HG02938 (cell line): Measurements from ENCODE around the gene PODNL1.

Source experiments
- ATAC-seq: cut with Tn5 transposase; IDR thresholded peaks from one replicate; pipeline ENCODE4 v1.9.1; 2021; ENCODE audit warnings: mild to moderate bottlenecking, moderate library complexity; ENCODE audit not compliant: unreplicated experiment

PODNL1 gene

DNA sequence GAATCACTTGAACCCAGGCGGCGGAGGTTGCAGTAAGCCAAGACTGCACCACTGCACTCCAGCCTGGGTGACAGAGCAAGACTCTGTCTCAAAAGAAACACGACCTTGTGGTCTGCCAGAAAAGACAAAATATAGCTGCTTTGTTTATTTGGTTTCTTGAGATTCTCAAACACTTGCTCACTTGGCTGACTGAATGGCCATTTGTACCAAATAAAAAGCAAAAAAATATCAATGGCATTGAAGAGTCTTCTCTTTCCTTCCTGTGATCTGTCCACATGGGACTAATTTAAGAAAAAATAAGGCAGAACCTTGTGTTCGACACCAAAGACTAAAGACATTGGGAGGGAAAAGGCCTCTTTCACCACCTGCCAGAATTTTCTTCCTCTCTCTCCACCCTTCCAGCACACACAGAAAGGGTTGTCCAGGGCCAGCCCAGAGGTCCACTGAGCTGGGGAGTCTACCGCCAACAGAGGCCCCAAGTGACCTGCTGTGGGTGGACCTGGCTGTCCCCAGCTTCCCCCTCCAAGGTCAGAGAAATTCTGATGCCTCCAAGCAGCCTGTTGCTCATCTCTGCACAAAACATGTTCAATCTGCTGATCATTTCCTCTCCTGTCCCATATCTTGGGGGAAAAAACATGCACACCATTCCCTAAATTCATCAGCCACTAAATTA, 38.2 kb downstream of the PODNL1 start:
- ATAC-seq: no peak

DNA sequence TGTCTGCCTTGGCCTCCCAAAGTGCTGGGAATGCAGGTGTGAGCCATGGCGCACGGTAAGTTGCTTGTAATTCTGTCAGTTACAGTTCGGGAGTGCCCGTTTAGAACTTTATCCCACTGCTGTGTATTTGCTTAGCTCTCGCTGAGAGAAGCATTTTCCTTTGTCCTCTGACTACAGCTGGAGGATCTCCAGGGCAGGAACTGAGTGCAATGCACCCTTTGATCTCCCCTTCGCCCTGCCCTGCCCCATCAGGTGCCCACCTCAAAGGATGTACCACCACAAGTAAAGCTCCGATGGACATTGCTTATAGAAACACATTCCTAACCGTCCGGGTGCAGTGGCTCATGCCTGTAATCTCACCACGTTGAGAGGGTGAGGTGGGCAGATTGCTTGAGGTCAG, 38.8 kb downstream of the PODNL1 start:
- ATAC-seq: no peak

DNA sequence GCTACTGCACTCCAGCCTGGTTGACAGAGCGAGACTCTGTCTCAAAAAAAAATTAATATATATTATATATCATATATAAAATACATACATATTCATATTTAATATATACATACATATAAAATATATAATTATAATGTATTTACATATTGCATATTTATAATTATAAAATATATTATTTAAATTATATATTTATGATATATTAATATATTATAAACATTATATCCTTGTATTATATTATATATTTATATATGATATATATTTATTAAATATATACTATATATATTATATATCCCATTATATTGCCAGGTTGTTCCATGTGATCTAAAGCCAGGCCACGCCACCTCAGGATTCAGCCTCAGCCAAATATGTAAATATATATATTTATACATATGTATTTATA, 42.0 kb downstream of the PODNL1 start:
- ATAC-seq: no peak

DNA sequence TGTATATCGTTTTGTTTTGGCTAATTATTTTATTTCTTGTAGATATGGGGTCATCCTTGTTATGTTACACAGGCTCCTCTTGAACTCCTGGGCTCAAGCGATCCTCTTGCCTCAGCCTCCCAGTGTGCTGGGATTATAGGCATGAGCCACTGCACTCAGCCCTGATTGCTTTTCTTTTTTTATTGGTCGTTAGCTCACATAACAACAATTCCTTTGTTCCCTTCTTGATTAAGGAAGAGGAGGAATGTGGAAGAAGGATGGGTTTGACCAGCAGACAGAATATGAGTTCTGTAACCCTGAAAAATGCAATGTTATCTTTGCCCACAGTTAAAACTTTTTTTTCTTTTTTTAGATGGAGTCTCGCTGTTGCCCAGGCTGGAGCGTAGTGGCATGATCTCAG, 43.7 kb downstream of the PODNL1 start:
- ATAC-seq: no peak

DNA sequence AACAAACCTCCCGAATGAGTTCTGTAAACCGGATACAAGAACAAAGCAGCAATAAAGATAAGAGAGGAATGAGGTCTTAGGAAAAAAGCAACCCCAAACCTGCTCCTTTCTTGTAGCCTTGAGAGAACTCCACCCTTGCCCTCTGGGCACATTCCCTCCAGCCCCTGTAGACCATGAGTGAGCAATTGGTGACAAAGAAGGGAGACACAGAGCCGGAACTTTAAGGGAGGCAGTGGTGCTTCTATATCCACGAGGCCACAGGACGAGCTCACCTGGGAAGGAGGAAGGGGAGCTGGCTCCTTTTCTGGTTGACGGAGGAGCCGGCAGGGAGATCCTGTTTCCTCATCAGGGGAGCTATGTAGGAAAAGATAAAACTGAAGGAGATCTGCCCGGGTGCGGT, 45.3 kb downstream of the PODNL1 start:
- no peak for ATAC-seq

DNA sequence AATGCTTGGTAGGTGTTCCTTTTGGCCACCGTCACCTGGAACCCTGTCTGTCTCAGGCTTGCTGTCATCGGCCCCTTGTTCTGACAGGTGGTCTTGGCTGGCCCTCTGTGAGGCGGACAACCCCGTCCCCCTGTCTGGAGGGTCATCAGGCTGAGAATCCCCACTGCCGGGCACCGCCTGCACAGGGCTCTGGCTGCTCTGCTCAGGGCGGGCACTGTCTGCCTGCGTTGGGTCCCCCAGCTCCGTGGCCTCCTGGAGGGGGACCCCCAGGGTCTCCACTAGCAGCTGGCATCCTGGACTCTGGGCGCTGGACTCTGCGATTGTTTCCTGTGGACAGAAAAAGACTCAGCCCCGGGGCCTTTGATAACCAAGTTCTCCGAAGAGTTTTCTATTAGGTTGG, 48.1 kb downstream of the PODNL1 start:
- ATAC-seq: no peak

DNA sequence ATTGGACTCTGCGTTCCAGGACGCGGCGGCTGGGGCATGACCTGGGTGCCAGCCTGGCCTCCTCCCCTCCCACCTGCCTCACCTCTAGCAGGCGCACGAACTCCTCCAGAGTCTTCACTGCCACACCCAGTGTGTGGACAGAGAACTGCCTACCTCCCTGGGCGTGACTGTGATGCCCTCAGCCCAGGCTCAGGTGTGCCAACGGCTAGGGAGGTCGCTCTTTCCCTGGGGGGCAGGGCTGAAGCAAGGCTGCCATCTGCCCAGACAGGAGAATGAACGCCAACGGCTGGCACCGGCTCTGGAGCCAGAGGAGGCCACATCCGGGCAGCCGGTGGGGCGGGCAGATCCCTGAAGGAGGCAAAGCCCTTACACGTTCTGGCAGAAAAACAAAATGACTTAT, 49.9 kb downstream of the PODNL1 start:
- ATAC-seq: no peak

DNA sequence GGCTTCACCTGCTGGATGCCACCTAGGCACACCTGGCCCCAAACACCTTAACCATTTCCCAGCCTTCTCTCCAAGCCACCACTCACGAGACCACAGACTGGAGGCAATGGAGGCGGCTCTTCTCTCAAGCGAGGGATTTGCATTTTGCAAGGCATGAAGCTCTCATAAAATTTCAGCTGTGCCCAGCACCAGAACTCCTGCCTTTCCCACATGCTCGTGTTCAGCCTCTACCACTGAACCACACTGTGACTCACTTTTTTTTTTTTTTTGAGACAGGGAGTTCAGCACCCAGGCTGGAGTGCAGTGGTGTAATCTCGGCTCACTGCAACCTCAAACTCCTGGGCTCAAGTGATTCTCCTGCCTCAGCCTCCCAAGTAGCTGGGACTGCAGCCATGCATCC, 50.7 kb downstream of the PODNL1 start:
- no peak for ATAC-seq

DNA sequence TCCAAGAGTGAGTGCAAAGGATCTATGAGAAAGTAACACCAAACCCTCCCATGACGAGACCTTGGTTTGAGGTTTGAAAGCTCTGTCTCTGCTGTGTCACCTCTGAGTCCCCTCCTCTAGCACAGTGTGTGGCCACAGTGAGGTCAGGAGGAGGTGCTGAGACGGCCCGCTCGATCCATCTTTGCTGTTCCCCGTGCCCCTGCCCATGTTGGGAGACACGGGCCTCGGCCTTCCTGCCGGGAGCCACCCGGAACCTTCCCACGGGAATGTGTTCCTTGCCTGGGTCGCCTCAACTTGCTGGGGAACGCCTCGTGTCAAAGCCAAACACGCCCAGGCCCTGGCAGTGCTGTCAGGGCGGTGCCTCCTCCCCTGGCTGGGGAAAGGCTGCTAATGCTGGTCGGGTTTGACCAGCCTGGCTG, 51.2 kb downstream of the PODNL1 start:
- ATAC-seq: no peak

DNA sequence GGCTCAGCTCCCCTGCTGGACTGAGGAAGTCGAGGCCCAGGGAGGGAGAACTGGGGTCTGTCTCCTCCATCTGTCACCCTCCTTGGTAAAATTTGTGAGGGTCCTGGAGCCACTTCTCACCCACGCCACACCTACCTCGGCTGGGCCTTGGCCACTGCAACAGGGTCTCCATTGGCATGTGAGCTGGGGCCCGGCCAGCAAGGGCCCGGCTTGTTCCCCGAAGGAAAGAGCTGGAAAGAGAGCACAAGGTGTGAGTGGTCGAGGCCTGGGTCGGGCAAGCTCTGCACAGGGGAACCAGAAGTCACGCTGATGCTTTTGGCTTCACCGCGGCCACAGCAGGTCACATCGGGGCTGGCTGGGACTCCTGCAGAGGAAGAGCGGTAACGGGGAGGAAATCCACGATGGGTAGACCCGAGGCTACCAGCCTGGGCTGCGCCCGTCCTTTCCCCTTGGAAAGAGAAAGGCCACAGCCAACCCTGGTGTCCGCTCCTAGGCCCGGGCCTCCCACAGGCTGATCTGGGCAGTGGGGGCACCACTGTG, 52.3 kb downstream of the PODNL1 start:
- no peak for ATAC-seq

DNA sequence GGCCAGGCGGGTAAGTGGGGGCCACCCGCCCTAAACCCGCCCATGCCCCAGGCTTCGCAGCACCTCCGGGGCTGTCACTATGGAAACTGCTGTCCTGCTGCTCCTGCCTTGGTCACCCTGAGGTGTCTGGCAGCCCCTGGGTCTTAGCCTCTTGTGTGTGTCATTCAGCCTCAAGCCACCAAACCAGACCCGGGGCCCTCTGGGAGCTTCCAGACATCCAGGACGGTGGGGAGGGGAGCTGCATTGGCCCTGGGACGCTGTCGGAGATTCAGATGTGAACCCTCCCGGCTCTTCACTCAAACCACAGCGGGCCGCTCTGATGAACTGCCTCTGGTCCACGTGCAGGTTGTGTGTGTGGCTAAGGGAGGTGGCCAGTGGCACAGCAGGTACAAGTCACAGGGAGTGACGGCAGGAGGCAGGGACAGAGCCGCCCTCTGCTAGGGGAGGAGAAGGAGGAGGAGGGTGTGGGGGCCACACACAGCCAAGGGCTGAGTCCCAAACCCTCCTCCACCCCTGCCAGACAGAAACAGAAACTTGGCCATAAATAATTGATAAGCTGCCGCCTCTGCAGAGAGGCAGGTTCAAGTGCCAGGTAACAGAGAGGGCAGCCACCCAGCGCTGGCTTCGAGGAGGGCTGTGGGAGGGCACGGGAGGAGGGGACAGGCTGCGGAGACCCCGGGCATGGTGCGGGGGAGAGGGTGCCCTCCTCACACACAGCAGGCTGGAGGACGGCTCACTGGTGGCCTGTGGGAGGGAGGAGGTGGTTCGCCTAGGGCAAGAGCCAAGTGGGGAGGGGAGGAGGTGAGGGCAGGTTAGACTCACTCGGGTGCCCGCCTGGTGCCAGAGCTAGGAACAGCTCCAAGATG, 53.3 kb downstream of the PODNL1 start:
- no peak for ATAC-seq

DNA sequence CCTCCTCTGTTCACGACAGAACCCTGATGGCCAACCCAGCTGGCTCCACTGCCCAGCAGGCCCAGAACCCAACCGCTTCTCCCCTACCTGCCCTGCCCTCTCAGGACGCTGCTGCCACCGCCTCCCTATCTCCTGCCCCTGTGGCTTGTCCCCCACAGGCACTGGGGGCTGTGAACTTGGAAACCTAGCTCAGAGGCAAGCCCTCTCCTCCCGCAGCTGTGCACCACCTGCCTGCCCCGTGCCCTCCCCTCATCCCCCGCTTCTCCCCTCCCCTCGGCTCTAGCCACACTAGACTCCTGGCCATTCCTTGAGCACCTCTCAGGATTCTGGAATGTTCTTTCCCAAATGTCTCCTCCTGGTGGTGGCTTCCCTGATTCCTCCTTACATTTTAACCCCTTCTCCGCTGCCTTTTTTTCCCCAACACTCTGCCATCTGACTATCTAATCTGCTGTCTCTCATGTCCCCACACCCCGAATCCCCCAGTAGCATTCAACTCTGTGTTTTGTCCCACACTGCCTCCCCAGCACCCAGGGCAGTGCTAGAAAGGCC, 54.6 kb downstream of the PODNL1 start:
- no peak for ATAC-seq

DNA sequence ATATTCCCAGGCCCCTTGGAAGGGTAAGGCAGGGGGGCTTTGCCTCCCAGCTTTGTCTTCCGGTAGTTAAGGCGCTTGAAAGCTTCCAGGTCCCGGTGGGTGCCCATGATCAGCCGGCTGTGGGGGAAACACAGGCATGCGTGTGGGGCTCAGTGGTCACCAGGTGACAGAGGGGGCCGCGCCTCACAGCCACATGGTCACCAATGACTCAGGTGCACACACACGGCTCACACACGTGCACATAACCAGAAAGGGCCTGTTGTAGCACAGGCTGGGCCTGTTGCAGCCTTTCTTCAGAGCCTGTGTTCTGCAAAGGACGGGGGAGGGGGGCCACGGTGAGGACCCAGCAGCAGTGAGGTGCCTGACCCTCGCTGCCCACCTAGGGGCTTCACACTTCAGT, 55.4 kb downstream of the PODNL1 start:
- no peak for ATAC-seq

DNA sequence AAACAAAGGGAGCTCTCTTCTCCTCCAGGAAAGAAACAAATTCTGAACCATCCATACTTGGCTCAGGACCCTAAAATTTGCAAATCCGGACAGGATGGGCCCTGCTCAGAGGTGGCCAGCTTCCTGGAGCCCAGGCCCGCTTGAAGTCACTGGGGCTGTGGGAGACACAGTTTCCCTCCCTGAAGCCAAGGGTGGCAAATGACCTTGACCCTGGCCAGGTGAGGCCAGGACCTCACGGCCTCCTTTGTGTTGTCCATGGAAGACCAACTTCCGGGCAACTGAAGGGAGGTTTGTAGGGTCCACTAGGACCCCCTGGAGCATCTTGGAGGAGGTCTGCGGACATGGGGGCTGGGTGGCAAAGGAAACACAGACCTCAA, 55.8 kb downstream of the PODNL1 start:
- no peak for ATAC-seq

DNA sequence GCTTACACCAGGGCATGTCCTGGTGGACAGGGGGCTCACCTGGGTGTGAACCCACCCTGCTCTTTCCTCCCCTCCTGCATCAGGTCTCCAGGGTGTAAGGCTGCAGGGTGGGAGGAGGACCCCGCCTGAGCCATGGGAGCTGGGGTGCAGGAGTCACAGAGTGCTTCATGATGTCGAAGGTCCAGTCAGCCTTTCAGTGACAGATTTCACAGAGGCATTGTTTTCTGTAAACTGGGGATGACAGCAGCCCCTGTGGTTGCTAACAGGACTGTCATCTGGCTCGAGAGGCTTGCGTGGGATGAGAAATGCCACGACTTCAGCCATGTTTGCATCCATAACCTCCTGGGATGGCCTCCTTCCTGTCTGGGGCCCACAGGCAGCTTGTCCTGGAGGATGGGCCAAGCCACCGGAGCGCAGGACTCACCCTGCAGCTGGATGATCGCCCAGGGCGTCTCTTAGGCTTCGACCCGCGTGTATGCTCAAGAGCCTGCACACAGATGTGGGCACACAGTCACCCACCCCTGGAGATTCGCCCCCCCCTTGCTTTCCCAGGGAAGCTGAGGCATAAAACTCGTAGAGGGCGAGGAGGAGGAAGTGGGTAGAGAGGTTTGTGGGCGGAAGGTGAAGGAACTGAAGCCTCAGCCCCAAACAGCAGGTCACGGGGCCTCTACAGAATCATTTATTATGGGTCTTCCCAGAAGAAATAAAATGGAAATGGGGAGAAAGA, 56.4 kb downstream of the PODNL1 start:
- no peak for ATAC-seq

DNA sequence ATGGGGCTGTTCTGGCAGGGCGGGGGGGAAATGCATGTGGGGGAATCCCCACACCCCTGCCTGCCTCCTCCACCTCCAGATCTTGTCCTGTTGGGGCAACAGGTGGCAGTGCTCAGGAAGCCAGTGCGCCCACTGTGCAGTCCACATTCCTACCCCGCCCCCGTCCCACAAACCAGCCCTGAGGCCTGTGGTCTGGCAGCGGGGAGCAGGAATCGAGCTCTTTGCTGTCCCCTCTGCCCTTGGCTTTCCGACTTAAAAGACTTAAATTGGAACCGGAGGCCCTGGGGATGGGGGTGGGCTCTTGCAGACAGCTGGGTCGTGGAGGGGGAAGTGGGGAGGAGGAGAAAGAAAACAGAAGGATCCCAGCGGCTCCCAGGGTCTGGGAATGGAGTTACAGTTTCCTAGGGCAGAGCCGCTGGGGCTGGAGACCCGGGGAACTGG, 56.9 kb downstream of the PODNL1 start:
- ATAC-seq: no peak
